GM18907 (cell line): ENCODE data around the gene SYNDIG1.

Source experiments
- ATAC-seq: cut with Tn5 transposase; IDR thresholded peaks from one replicate; pipeline ENCODE4 v1.9.1; 2021; ENCODE audit warnings: mild to moderate bottlenecking, moderate library complexity; ENCODE audit not compliant: unreplicated experiment

The SYNDIG1 gene

GRCh38 chr20:24649787-24650490 is 180.5 kb downstream of the SYNDIG1 start:
- ATAC-seq = no peak

- no peak for ATAC-seq
Measured at GRCh38 chr20:24651171-24651975, 181.9 kb downstream of the SYNDIG1 start.

GRCh38 chr20:24651976-24652345 is 182.5 kb downstream of the SYNDIG1 start:
- no peak for ATAC-seq

GRCh38 chr20:24653306-24653705 is 183.9 kb downstream of the SYNDIG1 start:
- no peak for ATAC-seq

- ATAC-seq = no peak
Measured at GRCh38 chr20:24654425-24654824, 185.0 kb downstream of the SYNDIG1 start.

GRCh38 chr20:24656391-24656790 is 187.0 kb downstream of the SYNDIG1 start:
- ATAC-seq = no peak

- ATAC-seq = no peak
Measured at GRCh38 chr20:24657196-24657595, 187.8 kb downstream of the SYNDIG1 start.

- ATAC-seq = no peak
Measured at GRCh38 chr20:24657878-24658620, 188.6 kb downstream of the SYNDIG1 start.

GRCh38 chr20:24658920-24659660 is 189.7 kb downstream of the SYNDIG1 start:
- no peak for ATAC-seq

GRCh38 chr20:24659835-24660234 is 190.4 kb downstream of the SYNDIG1 start:
- no peak for ATAC-seq

GRCh38 chr20:24660651-24661050 is 191.2 kb downstream of the SYNDIG1 start:
- no peak for ATAC-seq

GRCh38 chr20:24661255-24661654 is 191.8 kb downstream of the SYNDIG1 start:
- ATAC-seq = no peak

- no peak for ATAC-seq
Measured at GRCh38 chr20:24662322-24662721, 192.9 kb downstream of the SYNDIG1 start.

- no peak for ATAC-seq
Measured at GRCh38 chr20:24662752-24663365, 193.4 kb downstream of the SYNDIG1 start.

- no peak for ATAC-seq
Measured at GRCh38 chr20:24663496-24663895, 194.1 kb downstream of the SYNDIG1 start.

- no peak for ATAC-seq
Measured at GRCh38 chr20:24664266-24664986, 195.0 kb downstream of the SYNDIG1 start.

- no peak for ATAC-seq
Measured at GRCh38 chr20:24665196-24665595, 195.8 kb downstream of the SYNDIG1 start.

GRCh38 chr20:24665741-24666191 is 196.3 kb downstream of the SYNDIG1 start:
- ATAC-seq = no peak

- no peak for ATAC-seq
Measured at GRCh38 chr20:24667689-24668383, 198.4 kb downstream of the SYNDIG1 start.
